Fibroblast of pulmonary artery (primary cell): ENCODE data around the gene MYRF.

ENCODE experiments used
- DNase-seq: peaks from one replicate; pipeline ENCODE4 v3.0.0-alpha.2; 2010; ENCODE audit warnings: low read depth
- H3K4me3 ChIP-seq: replicated peaks from 2 replicates; pipeline ENCODE4 v1.5.1; 2011; ENCODE audit warnings: low read depth, mild to moderate bottlenecking, control low read depth, low read length, moderate library complexity
- TF ChIP-seq, protein P1 (sequence below): IDR thresholded peaks from 2 replicates; pipeline ENCODE4 v1.5.1; 2011; ENCODE audit warnings: mild to moderate bottlenecking, control low read depth, low read length, inconsistent platforms; ENCODE audit errors: missing control alignments

The MYRF gene

GRCh38 chr11:61713906-61714305 is 38.5 kb upstream of the MYRF start:
- TF ChIP-seq, protein P1, sequence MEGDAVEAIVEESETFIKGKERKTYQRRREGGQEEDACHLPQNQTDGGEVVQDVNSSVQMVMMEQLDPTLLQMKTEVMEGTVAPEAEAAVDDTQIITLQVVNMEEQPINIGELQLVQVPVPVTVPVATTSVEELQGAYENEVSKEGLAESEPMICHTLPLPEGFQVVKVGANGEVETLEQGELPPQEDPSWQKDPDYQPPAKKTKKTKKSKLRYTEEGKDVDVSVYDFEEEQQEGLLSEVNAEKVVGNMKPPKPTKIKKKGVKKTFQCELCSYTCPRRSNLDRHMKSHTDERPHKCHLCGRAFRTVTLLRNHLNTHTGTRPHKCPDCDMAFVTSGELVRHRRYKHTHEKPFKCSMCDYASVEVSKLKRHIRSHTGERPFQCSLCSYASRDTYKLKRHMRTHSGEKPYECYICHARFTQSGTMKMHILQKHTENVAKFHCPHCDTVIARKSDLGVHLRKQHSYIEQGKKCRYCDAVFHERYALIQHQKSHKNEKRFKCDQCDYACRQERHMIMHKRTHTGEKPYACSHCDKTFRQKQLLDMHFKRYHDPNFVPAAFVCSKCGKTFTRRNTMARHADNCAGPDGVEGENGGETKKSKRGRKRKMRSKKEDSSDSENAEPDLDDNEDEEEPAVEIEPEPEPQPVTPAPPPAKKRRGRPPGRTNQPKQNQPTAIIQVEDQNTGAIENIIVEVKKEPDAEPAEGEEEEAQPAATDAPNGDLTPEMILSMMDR: no peak
- DNase-seq: no peak
- no peak overlapping the region for H3K4me3 ChIP-seq

GRCh38 chr11:61714316-61714715 is 38.1 kb upstream of the MYRF start:
- DNase-seq: no peak
- TF ChIP-seq, protein P1: no peak
- H3K4me3 ChIP-seq: no peak overlapping the region

DNA sequence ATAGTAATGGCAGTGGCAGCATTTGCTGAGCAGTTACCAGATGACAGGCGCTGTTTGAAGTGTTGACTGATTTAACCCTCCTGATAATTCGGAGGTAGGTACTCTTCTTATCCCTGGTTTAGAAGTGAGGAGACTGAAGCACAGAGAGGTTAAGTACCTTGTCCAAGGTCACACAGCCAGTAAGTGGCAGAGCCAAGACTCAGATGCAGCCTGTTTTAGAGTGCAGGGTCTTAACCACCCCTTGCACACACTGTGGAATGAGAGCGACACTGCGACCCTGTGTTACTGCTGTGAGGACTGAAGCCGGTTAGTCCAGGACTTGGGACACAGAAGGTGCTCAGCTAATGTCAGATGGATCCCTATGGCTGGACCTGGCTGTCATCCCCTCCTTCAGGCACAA is 37.5 kb upstream of the MYRF start:
- no peak for DNase-seq
- H3K4me3 ChIP-seq: no peak overlapping the region
- TF ChIP-seq, protein P1: no peak

DNA sequence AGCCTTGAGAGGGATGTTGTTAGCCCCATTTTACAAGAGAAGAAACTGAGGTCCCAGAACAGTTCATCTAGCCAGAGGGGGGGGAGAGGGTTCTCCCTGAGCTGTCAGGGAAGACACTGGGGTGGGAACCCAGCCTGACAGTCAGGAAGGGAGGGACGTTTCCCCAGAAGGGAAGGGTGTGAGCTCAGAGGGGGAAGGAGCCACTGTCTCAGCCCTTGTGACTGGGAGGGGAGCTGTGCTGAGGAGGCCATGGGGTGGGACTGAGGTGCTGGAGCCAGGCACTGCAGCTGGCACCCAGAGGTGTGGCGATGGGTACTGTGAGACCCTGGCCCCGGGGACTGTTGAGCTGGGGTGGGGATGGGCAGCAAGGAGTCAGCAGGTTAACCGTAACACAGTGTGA is 36.6 kb upstream of the MYRF start:
- TF ChIP-seq, protein P1: no peak

DNA sequence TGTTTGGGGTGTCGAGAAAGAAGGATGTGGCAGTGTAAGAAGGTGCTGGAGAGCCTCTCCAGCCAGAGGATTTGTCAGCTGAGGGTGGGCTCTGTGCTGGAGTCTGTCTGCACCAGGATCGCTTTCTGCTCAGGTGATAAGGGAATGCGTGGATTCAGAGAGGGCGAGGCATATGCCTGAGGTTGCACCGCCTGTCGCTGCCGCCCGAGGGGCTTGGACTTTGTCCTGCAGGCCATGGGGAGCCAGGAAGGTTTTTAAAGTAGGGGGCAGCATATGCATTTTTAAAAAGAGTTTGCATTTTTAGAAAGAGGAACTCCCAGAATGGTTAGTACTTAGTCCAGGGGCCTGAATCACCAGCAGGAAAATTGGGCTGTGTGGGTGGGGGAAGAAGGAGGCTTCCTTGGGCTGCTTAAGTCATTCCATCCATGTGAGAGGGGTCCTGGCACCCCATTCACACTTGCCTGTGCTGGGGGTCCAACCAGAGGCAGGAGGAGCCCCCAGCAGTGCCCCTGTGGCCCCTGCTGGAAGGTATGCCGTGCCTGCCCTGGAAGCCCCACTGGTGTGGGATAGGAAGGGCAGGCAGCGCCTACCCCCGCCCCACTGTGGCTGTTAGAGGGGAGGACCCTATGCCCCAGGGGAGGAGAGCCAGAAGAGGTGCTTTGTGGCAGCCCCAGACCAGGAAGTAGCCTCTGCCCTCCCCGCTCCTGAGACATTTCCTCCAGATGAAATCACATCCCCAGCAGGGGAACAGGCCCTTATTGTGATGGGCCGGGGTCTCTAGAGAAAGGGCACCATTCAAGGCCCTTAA is 35.8 kb upstream of the MYRF start:
- no peak for DNase-seq
- TF ChIP-seq, protein P1: no peak
- no peak overlapping the region for H3K4me3 ChIP-seq

More for the DNA sequence above, 36.6 kb upstream of the MYRF start:
- no peak for DNase-seq
- no peak overlapping the region for H3K4me3 ChIP-seq

DNA sequence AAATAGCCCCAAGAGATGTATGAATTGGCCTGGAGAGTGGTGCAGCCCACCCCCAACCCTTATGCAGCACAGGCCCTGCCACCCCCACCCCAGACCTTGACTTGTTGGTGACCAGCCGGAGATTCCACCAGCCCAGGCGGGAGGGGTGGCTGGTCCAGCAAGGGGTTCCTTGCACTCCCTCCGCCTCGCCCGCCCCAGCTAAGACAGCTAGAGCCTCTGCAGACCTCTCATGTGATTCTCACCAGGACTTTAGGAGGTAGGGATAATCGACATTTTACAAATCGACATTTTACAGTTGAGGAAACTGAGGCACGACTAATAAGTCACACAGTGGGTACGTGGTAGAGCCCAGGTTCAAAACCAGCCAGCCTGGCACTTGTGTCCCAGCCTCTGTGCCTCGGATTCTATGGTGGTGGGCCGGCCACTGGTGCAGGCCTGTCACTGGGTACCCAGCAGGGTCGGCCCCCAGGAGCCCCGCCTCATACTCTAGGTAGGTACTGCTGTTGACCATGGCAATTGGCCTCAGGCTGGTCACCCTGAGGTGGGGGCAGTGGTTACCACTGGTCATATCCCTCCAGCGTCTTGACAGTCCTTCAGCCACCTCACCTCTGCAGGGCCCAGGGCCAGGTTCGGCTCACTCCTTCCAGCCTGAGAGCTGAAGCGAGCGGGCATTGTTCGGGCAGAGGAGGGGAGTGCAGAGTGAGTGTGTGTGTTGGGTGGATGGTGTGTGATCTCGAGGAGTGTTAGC is 35.0 kb upstream of the MYRF start:
- H3K4me3 ChIP-seq: no peak overlapping the region
- TF ChIP-seq, protein P1: no peak
- DNase-seq: no peak
